Fibroblast of the aortic adventitia (primary cell): ENCODE results near the gene MORC3. TPM values are rescaled to one million over a fixed set of nuclear protein-coding genes. Genes with fewer than 3 reads are reported as not detected.
"Not testable (repeated sequence)": the region's sequence is repeated elsewhere in the genome, so short reads cannot be mapped to it uniquely, and the experiment has no call there.

Experiments
- DNase-seq: peaks from one replicate; pipeline ENCODE4 v3.0.0-alpha.2; 2010; ENCODE audit warnings: low read depth
- H3K4me3 ChIP-seq: 2 replicates; pipeline ENCODE4 v1.5.1; 2011; ENCODE audit warnings: low read depth, mild to moderate bottlenecking, control low read depth, low read length, moderate library complexity
- total RNA-seq: library from RNA; depleted of rRNA; stranded (reverse); fragments of >200 nt; gene quantifications from 2 replicates; pipeline ENCODE4 v1.2.3, GENCODE V29; 2012; ENCODE audit warnings: low replicate concordance
- TF ChIP-seq, protein P1 (sequence below): IDR thresholded peaks from 2 replicates; pipeline ENCODE4 v1.5.1; 2011; ENCODE audit warnings: mild to moderate bottlenecking, low read length, control low read depth, inconsistent platforms; ENCODE audit not compliant: insufficient read depth

Gene MORC3
- total RNA-seq, 1 donor = 38.1 TPM

DNA sequence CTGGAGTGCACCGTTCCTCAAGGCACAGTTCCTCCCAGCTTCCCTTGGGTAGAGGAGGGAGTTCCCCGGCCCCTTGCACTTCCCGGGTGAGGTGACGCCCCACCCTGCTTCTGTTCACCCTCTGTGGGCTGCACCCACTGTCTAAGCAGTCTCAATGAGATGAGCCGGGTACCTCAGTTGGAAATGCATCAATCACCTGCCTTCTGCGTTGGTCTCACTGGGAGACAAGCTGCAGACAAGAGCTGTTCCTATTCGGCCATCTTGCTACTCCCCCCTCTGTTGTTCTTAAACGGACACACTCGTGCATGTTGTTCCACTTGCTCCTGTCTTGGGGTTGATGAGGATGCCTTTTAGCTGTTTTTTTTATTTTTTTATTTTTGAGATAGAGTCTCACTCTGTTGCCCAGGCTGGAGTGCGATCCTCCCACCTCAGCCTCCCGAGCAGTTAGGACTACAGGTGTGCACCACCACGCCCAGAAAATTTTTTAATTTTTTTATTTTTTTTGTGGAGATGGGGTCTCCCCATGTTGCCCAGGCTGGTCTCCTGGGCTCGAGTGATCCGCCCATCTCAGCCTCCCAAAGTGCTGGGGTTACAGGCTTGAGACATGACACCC, 3.0 kb upstream of the MORC3 start:
- DNase-seq = no peak
- TF ChIP-seq, protein P1, sequence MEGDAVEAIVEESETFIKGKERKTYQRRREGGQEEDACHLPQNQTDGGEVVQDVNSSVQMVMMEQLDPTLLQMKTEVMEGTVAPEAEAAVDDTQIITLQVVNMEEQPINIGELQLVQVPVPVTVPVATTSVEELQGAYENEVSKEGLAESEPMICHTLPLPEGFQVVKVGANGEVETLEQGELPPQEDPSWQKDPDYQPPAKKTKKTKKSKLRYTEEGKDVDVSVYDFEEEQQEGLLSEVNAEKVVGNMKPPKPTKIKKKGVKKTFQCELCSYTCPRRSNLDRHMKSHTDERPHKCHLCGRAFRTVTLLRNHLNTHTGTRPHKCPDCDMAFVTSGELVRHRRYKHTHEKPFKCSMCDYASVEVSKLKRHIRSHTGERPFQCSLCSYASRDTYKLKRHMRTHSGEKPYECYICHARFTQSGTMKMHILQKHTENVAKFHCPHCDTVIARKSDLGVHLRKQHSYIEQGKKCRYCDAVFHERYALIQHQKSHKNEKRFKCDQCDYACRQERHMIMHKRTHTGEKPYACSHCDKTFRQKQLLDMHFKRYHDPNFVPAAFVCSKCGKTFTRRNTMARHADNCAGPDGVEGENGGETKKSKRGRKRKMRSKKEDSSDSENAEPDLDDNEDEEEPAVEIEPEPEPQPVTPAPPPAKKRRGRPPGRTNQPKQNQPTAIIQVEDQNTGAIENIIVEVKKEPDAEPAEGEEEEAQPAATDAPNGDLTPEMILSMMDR = no peak
- no peak overlapping the region for H3K4me3 ChIP-seq

DNA sequence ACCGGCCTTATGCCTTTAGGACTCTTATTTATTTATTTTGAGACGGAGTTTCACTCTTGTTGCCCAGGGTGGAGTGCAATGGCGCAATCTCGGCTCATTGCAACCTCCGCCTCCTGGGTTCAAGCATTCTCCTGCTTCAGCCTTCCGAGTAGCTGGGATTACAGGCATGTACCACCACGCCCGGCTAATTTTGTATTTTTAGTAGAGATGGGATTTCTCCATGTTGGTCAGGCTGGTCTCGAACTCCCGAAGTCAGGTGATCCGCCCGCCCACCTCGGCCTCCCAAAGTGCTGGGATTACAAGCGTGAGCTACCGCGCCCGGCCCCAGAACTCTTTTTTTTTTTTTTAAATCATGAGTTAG, 611 bp upstream of the MORC3 start:
- DNase-seq = not testable (repeated sequence)
- H3K4me3 ChIP-seq = peak overlapping the region; percentile 61

DNA sequence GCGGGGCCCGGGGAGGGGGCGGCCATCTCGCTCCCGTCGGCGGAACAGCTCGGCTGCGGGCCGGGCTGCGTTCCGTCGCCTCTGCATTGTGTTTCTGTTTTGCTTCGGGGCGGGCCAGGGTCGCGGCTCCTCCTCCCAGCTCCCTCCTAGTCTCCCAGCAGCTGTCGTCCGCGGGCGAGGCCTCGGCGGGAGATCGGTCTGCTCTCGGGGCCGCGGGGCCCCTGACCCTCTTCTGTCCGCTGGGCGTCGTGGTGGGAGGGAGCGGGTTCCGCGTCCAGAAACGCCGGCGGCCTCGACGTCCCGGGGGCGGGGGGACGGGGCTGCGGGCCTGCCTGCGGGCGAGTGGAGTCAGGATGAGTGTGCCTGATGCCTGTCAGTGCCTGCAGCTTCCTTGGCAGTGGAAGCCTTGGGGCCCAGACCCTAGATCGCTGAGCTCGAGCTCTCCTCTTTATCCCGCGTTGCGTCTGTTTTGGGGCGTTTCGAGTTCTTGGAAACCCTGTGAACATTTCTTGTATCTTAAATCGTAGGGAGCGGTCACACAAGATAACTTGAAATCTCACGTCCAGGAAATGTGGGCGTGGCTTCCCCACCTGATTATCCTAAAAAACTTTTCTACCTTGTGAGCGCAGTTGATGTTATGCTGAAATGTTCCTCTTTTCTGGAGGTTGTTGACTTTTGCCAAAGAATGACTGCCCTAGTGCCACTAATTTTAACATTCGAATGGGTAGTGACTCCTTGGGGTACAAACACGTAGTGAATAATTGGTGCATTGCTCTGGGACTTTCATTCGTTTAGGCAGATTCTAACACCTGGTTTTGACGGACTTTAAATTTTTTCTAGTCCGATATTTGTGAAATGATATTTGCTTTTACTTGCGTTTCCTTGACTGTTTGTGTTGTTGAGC, 676 bp downstream of the MORC3 start:
- TF ChIP-seq, protein P1 = peak; percentile 11
- peak; percentile 58 for DNase-seq
- peak overlapping the region; percentile 89 for H3K4me3 ChIP-seq

DNA sequence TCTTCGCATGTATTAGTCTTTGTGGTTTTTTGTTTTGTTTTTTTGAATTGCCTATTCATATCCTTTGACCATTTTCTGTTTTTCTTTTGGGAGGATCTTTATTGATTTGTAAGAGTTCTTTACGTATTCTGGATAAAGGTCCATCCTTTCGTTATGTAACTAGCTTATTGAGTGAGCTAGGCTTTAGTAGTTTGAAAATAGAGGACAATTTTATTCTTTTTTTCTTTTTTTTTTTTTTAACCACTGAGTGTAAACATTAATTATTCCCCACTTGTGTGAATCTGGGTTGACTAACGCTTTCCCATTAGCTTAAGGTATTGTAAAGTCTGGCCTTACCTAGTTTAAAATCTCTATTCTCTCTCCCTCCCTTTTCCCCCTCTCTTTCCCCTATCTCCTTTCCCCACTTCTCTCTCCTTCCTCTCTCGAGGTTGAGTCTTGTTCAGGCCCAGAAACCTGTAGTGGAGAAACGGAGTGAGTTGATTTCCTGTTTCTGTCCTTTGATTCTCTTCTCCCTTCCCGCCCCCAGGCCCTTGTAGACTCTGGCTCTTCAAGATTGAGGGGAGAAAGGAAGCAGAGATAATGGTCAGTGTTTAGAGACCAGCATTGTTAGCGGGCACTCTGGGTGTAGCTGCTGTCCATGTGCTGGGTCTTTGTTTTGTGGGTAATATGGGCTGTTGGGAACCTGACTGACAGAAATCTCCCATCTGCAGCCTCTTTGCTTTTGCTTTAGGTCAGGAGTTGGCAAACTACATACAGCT, 1.5 kb downstream of the MORC3 start:
- DNase-seq = peak; percentile 24
- H3K4me3 ChIP-seq = peak overlapping the region; percentile 89
- TF ChIP-seq, protein P1 = no peak

DNA sequence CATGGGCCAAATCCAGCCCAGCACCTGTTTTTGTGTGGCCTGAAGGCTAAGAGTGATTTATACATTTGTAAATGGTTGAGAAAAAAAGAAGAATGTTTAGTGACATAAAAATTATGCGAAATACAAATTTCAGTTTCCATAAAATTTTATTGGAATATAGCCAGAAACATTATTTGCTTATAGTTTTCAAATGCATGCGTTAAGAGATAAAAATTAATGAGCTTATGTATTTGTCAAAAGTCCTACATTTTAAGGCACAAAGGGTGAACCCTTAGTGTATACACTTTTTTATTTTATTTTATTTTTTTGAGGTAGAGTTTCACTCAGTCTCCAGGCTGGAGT, 2.1 kb downstream of the MORC3 start:
- DNase-seq = no peak
- TF ChIP-seq, protein P1 = no peak
- peak overlapping the region; percentile 89 for H3K4me3 ChIP-seq

DNA sequence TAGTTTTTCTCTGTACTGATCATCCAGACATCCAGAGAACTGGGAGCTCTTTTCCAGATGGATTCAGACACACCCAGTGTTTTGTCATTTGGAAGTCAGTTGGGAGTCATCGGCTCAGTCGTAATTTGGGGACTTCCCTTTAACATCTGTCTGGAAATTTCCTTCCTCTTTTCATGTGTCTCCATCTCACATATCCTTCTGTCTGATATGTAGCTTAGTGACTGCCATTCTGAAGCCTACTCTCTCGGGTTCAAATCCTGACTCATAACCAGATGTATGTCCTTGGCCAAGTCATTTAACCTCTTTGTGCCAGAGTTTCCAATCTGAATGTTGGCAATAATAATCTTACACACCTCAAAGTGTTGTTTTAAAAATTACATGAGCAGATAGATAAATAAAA, 3.0 kb downstream of the MORC3 start:
- TF ChIP-seq, protein P1 = no peak
- H3K4me3 ChIP-seq = no peak overlapping the region
- peak; percentile 15 for DNase-seq
